Uterus (tissue), 4 donors: ENCODE measurements around the gene SPAG8. TPM values are rescaled to one million over a fixed set of nuclear protein-coding genes. Genes with fewer than 3 reads are reported as not detected.

Source experiments
- DNase-seq, 2 donors: peaks; one replicate each; pipeline ENCODE4 v3.0.0-alpha.2; 2019 to 2020
- H3K27ac ChIP-seq, 2 donors: fragments of 200-600 bp; sonication (generic); 1 replicate in 1 of 2; 2 replicates in 1 of 2; pipeline ENCODE4 v1.5.1; 2016 to 2018
- H3K27me3 ChIP-seq, 2 donors: fragments of 200-600 bp; sonication (generic); one replicate each; pipeline ENCODE4 v1.5.1; 2018 to 2019; ENCODE audit warnings: control low read depth in 1 of 2
- H3K36me3 ChIP-seq, 2 donors: fragments of 200-600 bp; sonication (generic); one replicate each; pipeline ENCODE4 v1.5.1; 2019; ENCODE audit warnings: control low read depth in 1 of 2
- H3K4me1 ChIP-seq, 2 donors: fragments of 200-600 bp; sonication (generic); one replicate each; pipeline ENCODE4 v1.5.1; 2018 to 2019; ENCODE audit warnings: control low read depth in 1 of 2
- H3K4me3 ChIP-seq, 2 donors: fragments of 200-600 bp; sonication (generic); 1 replicate in 1 of 2; 2 replicates in 1 of 2; pipeline ENCODE4 v1.5.1; 2018 to 2019; ENCODE audit warnings: mild to moderate bottlenecking in 1 of 2
- H3K9me3 ChIP-seq, 2 donors: fragments of 200-600 bp; sonication (generic); one replicate each; pipeline ENCODE4 v1.5.1; 2019; ENCODE audit warnings: control low read depth in 1 of 2
- POLR2A ChIP-seq, 2 donors: fragments of 450-650 bp; IDR thresholded peaks; one replicate each; pipeline ENCODE4 v1.6.1; 2016; ENCODE audit warnings: antibody characterized with exemption in 2 of 2, mild to moderate bottlenecking in 1 of 2, moderate library complexity in 1 of 2
- intact Hi-C: fragments of 100-400 bp; cut with DNase I; formaldehyde crosslinking; loops from one replicate; pipeline ENCODE4 v1.15.1; 2023; ENCODE audit warnings: low total_unique reads
- total RNA-seq, 4 donors: library from RNA; depleted of rRNA in 3 of 4; stranded (reverse); fragments of >200 nt in 3 of 4; gene quantifications; one replicate each; pipeline versions ENCODE4 v1.1.0 to v1.2.4, GENCODE V29; 2014 to 2023
- TF ChIP-seq, protein P1 (sequence below), 4 experiments: fragments of 200-600 bp in 2 of 4; fragments of 450-650 bp in 2 of 4; sonication (generic) in 2 of 4; IDR thresholded peaks; one replicate each; pipeline ENCODE4 v1.5.1; 2016 to 2019; ENCODE audit warnings: antibody characterized with exemption in 4 of 4, mild to moderate bottlenecking in 2 of 4, moderate library complexity in 1 of 4
- donor health status: DM: yes; HTN: yes; CAD: no.

The SPAG8 gene
- total RNA-seq, 4 donors from 2014 or later: 0.26 to 6.0 (median 4.0) TPM; not detected in 1

- DNase-seq: no peak
- Histone ChIP-seq H3K4me3 (no peak overlapping the region), H3K9me3 (no peaks in the 10 kb centered on the region), H3K36me3 (no peaks in the 10 kb centered on the region), H3K27ac (peak overlapping the region; percentile 63 to 91), H3K4me1 (peaks cover 12 to 22% of the 10 kb centered on the region in 2 donors), H3K27me3 (no peaks in the 10 kb centered on the region)
- intact Hi-C loops: loop anchor here (5.0 kb wide), 1 partner anchor 89 kb away; no protein-coding TSS in a partner anchor
- TF ChIP-seq, protein P1, sequence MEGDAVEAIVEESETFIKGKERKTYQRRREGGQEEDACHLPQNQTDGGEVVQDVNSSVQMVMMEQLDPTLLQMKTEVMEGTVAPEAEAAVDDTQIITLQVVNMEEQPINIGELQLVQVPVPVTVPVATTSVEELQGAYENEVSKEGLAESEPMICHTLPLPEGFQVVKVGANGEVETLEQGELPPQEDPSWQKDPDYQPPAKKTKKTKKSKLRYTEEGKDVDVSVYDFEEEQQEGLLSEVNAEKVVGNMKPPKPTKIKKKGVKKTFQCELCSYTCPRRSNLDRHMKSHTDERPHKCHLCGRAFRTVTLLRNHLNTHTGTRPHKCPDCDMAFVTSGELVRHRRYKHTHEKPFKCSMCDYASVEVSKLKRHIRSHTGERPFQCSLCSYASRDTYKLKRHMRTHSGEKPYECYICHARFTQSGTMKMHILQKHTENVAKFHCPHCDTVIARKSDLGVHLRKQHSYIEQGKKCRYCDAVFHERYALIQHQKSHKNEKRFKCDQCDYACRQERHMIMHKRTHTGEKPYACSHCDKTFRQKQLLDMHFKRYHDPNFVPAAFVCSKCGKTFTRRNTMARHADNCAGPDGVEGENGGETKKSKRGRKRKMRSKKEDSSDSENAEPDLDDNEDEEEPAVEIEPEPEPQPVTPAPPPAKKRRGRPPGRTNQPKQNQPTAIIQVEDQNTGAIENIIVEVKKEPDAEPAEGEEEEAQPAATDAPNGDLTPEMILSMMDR (IDR thresholded peaks at IDR 0.05): no peak
- TF ChIP-seq POLR2A (IDR thresholded peaks at IDR 0.05): no peak
Measured at GRCh38 chr9:35792826-35793225, 19.2 kb downstream of the SPAG8 start.

GRCh38 chr9:35792024-35792813, 19.8 kb downstream of the SPAG8 start:
- peak in 1 of 2 donors; percentile 30 for DNase-seq
- Histone ChIP-seq H3K27ac (peak overlapping the region; percentile 81 to 91), H3K4me3 (peak overlapping the region; percentile 47 to 63), H3K9me3 (no peaks in the 10 kb centered on the region), H3K27me3 (no peaks in the 10 kb centered on the region), H3K4me1 (peaks cover 12 to 22% of the 10 kb centered on the region in 2 donors), H3K36me3 (no peaks in the 10 kb centered on the region)
- no peak for TF ChIP-seq POLR2A (IDR thresholded peaks at IDR 0.05)
- TF ChIP-seq, protein P1 (IDR thresholded peaks at IDR 0.05): no peak
- intact Hi-C loops: loop anchor here (5.0 kb wide), 1 partner anchor 90 kb away; no protein-coding TSS in a partner anchor

- intact Hi-C loops: loop anchor here (5.0 kb wide), 1 partner anchor 91 kb away; no protein-coding TSS in a partner anchor
- TF ChIP-seq, protein P1 (IDR thresholded peaks at IDR 0.05): peak in 1 of 4 experiments; percentile 29
- peak in 1 of 2 donors; percentile 46 for TF ChIP-seq POLR2A (IDR thresholded peaks at IDR 0.05)
Measured at GRCh38 chr9:35791297-35791921, 20.7 kb downstream of the SPAG8 start, which contains the start of gene NPR2. Gene NPR2 (plus strand): TSS chr9:35791591. CDS start chr9:35792409, 818 bp downstream.

GRCh38 chr9:35790385-35791296, 21.4 kb downstream of the SPAG8 start:
- H3K4me1 ChIP-seq: peaks cover 12 to 22% of the 10 kb centered on the region in 2 donors
- no peaks in the 10 kb centered on the region for H3K36me3 ChIP-seq
- no peaks in the 10 kb centered on the region for H3K27me3 ChIP-seq
- peak overlapping the region; percentile 81 to 91 for H3K27ac ChIP-seq
- peak; percentile 77 to 86 for DNase-seq
- peak overlapping the region; percentile 47 to 63 for H3K4me3 ChIP-seq
- intact Hi-C loops: loop anchor here (5.0 kb wide), 1 partner anchor 92 kb away; no protein-coding TSS in a partner anchor
- TF ChIP-seq, protein P1 (IDR thresholded peaks at IDR 0.05): peak; percentile 85 to 93 (median 88)
- no peak for TF ChIP-seq POLR2A (IDR thresholded peaks at IDR 0.05)
- H3K9me3 ChIP-seq: no peaks in the 10 kb centered on the region

More at GRCh38 chr9:35791297-35791921, 20.7 kb downstream of the SPAG8 start, which contains the start of gene NPR2:
- Histone ChIP-seq H3K36me3 (no peaks in the 10 kb centered on the region), H3K9me3 (no peaks in the 10 kb centered on the region), H3K4me3 (peak within 1 kb of the TSS; percentile 47 to 63), H3K27ac (peak within 1 kb of the TSS; percentile 81 to 91), H3K27me3 (no peaks in the 10 kb centered on the region), H3K4me1 (peaks cover 12 to 22% of the 10 kb centered on the region in 2 donors)
- DNase-seq: peak; percentile 49 to 67
